H9 (cell line): ENCODE data around the gene PFDN1. TPM values are rescaled to one million over a fixed set of nuclear protein-coding genes. Genes with fewer than 3 reads are reported as not detected.

ENCODE experiments used
- DNase-seq: peaks from one replicate; pipeline ENCODE4 v3.0.0-alpha.2; 2017
- H2AFZ ChIP-seq: one replicate; pipeline ENCODE4 v1.6.1; 2013; ENCODE audit warnings: mild to moderate bottlenecking, low read length, control low read depth, moderate library complexity
- H2AK5ac ChIP-seq: 2 replicates; pipeline ENCODE4 v1.6.1; 2013; ENCODE audit warnings: low read length, control low read depth, mixed read lengths; ENCODE audit not compliant: insufficient read length
- H2BK120ac ChIP-seq: one replicate; pipeline ENCODE4 v1.6.1; 2013; ENCODE audit warnings: low read depth, mild to moderate bottlenecking, low read length, control low read depth, inconsistent platforms; ENCODE audit not compliant: poor library complexity, severe bottlenecking
- H2BK12ac ChIP-seq: 2 replicates; pipeline ENCODE4 v1.6.1; 2013; ENCODE audit warnings: low read length, control low read depth, mixed read lengths, low read depth; ENCODE audit not compliant: insufficient read length
- H2BK15ac ChIP-seq: 2 replicates; pipeline ENCODE4 v1.6.1; 2013; ENCODE audit warnings: low read depth, low read length, control low read depth
- H2BK20ac ChIP-seq: one replicate; pipeline ENCODE4 v1.6.1; 2013; ENCODE audit warnings: low read depth, mild to moderate bottlenecking, low read length, control low read depth, inconsistent platforms; ENCODE audit not compliant: poor library complexity, severe bottlenecking
- H2BK5ac ChIP-seq: 2 replicates; pipeline ENCODE4 v1.6.1; 2013; ENCODE audit warnings: low read length, control low read depth, mixed read lengths; ENCODE audit not compliant: insufficient read length
- H3K14ac ChIP-seq: 2 replicates; pipeline ENCODE4 v1.6.1; 2013; ENCODE audit warnings: low read length, control low read depth; ENCODE audit not compliant: insufficient read depth
- H3K18ac ChIP-seq: 2 replicates; pipeline ENCODE4 v1.6.1; 2013; ENCODE audit warnings: low read depth, mild to moderate bottlenecking, mixed read lengths, low read length, control low read depth; ENCODE audit not compliant: insufficient read length
- H3K23ac ChIP-seq: 2 replicates; pipeline ENCODE4 v1.6.1; 2013; ENCODE audit warnings: low read length, control low read depth, mixed read lengths, low read depth; ENCODE audit not compliant: insufficient read length
- H3K23me2 ChIP-seq: 2 replicates; pipeline ENCODE4 v1.6.1; 2013; ENCODE audit warnings: low read depth, mild to moderate bottlenecking, mixed read lengths, low read length, control low read depth; ENCODE audit not compliant: insufficient read length, poor library complexity, severe bottlenecking
- H3K27ac ChIP-seq: 2 replicates; pipeline ENCODE4 v1.5.1; 2013; ENCODE audit warnings: low read length, control low read depth, mixed read lengths, low read depth; ENCODE audit not compliant: insufficient read length
- H3K27me3 ChIP-seq: 2 replicates; pipeline ENCODE4 v1.6.1; 2013; ENCODE audit warnings: low read length, control low read depth, inconsistent platforms; ENCODE audit not compliant: insufficient read depth
- H3K4ac ChIP-seq: 2 replicates; pipeline ENCODE4 v1.6.1; 2013; ENCODE audit warnings: low read depth, mild to moderate bottlenecking, control low read depth, inconsistent platforms, low read length, moderate library complexity
- H3K4me1 ChIP-seq: 2 replicates; pipeline ENCODE4 v1.6.1; 2013; ENCODE audit warnings: low read length, control low read depth, inconsistent platforms; ENCODE audit not compliant: insufficient read depth
- H3K4me2 ChIP-seq: 2 replicates; pipeline ENCODE4 v1.6.1; 2013; ENCODE audit warnings: low read length, control low read depth, mixed read lengths; ENCODE audit not compliant: insufficient read length, insufficient read depth
- H3K56ac ChIP-seq: 2 replicates; pipeline ENCODE4 v1.6.1; 2013; ENCODE audit warnings: low read depth, mild to moderate bottlenecking, mixed read lengths, low read length, control low read depth; ENCODE audit not compliant: insufficient read length
- H3K79me1 ChIP-seq: 2 replicates; pipeline ENCODE4 v1.6.1; 2013; ENCODE audit warnings: low read depth, mild to moderate bottlenecking, moderate library complexity, low read length, control low read depth, inconsistent platforms; ENCODE audit not compliant: insufficient read depth, poor library complexity, severe bottlenecking
- H3K79me2 ChIP-seq: 2 replicates; pipeline ENCODE4 v1.6.1; 2013; ENCODE audit warnings: low read length, control low read depth, inconsistent platforms; ENCODE audit not compliant: insufficient read depth
- H3K9ac ChIP-seq: 2 replicates; pipeline ENCODE4 v1.6.1; 2013; ENCODE audit warnings: low read length, control low read depth, mixed read lengths; ENCODE audit not compliant: insufficient read length; ENCODE audit errors: extremely low read depth
- H3K9me3 ChIP-seq: one replicate; pipeline ENCODE4 v1.6.1; 2013; ENCODE audit warnings: low read depth, low read length, inconsistent platforms; ENCODE audit not compliant: control insufficient read depth
- H3T11ph ChIP-seq: one replicate; pipeline ENCODE4 v1.6.1; 2013; ENCODE audit warnings: mild to moderate bottlenecking, low read length, control low read depth, inconsistent platforms
- H4K20me1 ChIP-seq: one replicate; pipeline ENCODE4 v1.6.1; 2013; ENCODE audit not compliant: control insufficient read depth, insufficient read length, insufficient read depth
- H4K5ac ChIP-seq: 2 replicates; pipeline ENCODE4 v1.6.1; 2013; ENCODE audit warnings: low read depth, mild to moderate bottlenecking, mixed read lengths, low read length, control low read depth; ENCODE audit not compliant: insufficient read length
- H4K8ac ChIP-seq: replicated peaks from 2 replicates; pipeline ENCODE4 v1.6.1; 2013; ENCODE audit warnings: low read length, control low read depth, mixed read lengths, low read depth; ENCODE audit not compliant: insufficient read length
- H4K91ac ChIP-seq: 2 replicates; pipeline ENCODE4 v1.6.1; 2013; ENCODE audit warnings: low read depth, mild to moderate bottlenecking, moderate library complexity, mixed read lengths, low read length, control low read depth; ENCODE audit not compliant: insufficient read length
- H3K27ac Mint-ChIP-seq, 3 experiments: 2 replicates in 2 of 3; 3 replicates in 1 of 3; pipeline ENCODE4 v1.8.0; 2020 to 2021; ENCODE audit warnings: mixed read lengths in 3 of 3, mild to moderate bottlenecking in 1 of 3, moderate library complexity in 1 of 3
- H3K27me3 Mint-ChIP-seq: 2 replicates; pipeline ENCODE4 v1.8.0; 2021; ENCODE audit warnings: low read depth, mild to moderate bottlenecking, moderate library complexity, mixed read lengths
- H3K36me3 Mint-ChIP-seq, 3 experiments: 2 replicates in 2 of 3; 3 replicates in 1 of 3; pipeline ENCODE4 v1.8.0; 2020 to 2021; ENCODE audit warnings: low read depth in 3 of 3, mixed read lengths in 3 of 3; ENCODE audit not compliant: insufficient read depth in 1 of 3
- H3K4me1 Mint-ChIP-seq, 2 experiments: 2 replicates each; pipeline ENCODE4 v1.8.0; 2020; ENCODE audit warnings: mixed read lengths in 2 of 2
- H3K4me3 Mint-ChIP-seq, 2 experiments: 2 replicates in 1 of 2; 3 replicates in 1 of 2; pipeline ENCODE4 v1.8.0; 2020 to 2021; ENCODE audit warnings: mild to moderate bottlenecking in 2 of 2, mixed read lengths in 2 of 2, moderate library complexity in 1 of 2
- H3K9me3 Mint-ChIP-seq, 2 experiments: 2 replicates in 1 of 2; 3 replicates in 1 of 2; pipeline ENCODE4 v1.8.0; 2020; ENCODE audit warnings: mild to moderate bottlenecking in 2 of 2, mixed read lengths in 2 of 2, moderate library complexity in 1 of 2
- CTCF ChIP-seq: fragments of 200-600 bp; sonication (generic); conservative IDR thresholded peaks from 3 replicates; pipeline ENCODE4 v1.8.0; 2021; ENCODE audit warnings: antibody characterized with exemption, mild to moderate bottlenecking
- WGBS: extraction: QIAGEN DNeasy Blood & Tissue Kit; methylation state at CpG from one replicate; pipeline ENCODE4 v1.1.7; 2013; ENCODE audit warnings: missing lambda C conversion rate, low lambda C conversion rate, mixed read lengths; ENCODE audit not compliant: insufficient read length; ENCODE audit errors: extremely low coverage; 5-methylcytosine and 5-hydroxymethylcytosine counted together
- total RNA-seq: library from RNA; stranded (reverse); gene quantifications from 2 replicates; pipeline ENCODE4 v1.2.1, GENCODE V29; 2021

The PFDN1 gene
- total RNA-seq, 1 experiment from 2014 or later = 58.3 TPM

- Histone ChIP-seq H2BK15ac (no peak overlapping the region), H3K27ac (no peak overlapping the region), H4K20me1 (no peaks in the 10 kb centered on the region), H3K56ac (no peak overlapping the region), H3K14ac (no peak overlapping the region), H2BK12ac (no peak overlapping the region), H3T11ph (no peak overlapping the region), H3K27me3 (no peaks in the 10 kb centered on the region; the same call in 1 of the 2 replicates), H3K79me1 (no peaks in the 10 kb centered on the region), H3K4me2 (no peak overlapping the region), H3K18ac (no peak overlapping the region), H3K79me2 (no peaks in the 10 kb centered on the region), H4K91ac (no peak overlapping the region), H3K9ac (no peak overlapping the region), H3K23ac (no peak overlapping the region), H3K9me3 (no peaks in the 10 kb centered on the region), H4K8ac (no peak overlapping the region), H2BK120ac (no peak overlapping the region), H2BK5ac (no peak overlapping the region), H3K4ac (no peak overlapping the region), H4K5ac (no peak overlapping the region), H2BK20ac (no peak overlapping the region), H2AFZ (no peak overlapping the region), H3K23me2 (no peaks in the 10 kb centered on the region), H3K4me1 (no peaks in the 10 kb centered on the region), H2AK5ac (no peak overlapping the region)
- Mint-ChIP-seq H3K27me3 (no peaks in the 10 kb centered on the region), H3K27ac (peak overlapping the region in 1 of 3 experiments; percentile 72; a peak in 1 of 7 replicates), H3K4me3 (no peak overlapping the region), H3K9me3 (no peaks in the 10 kb centered on the region), H3K36me3 (peaks cover 0 to 7% (median 0%) of the 10 kb centered on the region in 3 experiments; a peak in 2 of 7 replicates), H3K4me1 (peaks cover 10 to 13% of the 10 kb centered on the region in 2 experiments)
- no peak for DNase-seq
- TF ChIP-seq CTCF = no peak
- WGBS = no CpG with 5 or more reads among the region's 5 CpGs
Measured at GRCh38 chr5:140329739-140330481, 27.0 kb upstream of the PFDN1 start.
